Brain microvascular endothelial cell (primary cell): ENCODE data around the gene MARS1.
A peak's percentile ranks its signal among the peaks of the same experiment; 100 is the strongest.

Source experiments
- DNase-seq: peaks from one replicate; pipeline ENCODE4 v3.0.0-alpha.2; 2020
- H3K27ac ChIP-seq: fragments of 250-450 bp; sonication (Bioruptor Pico); 2 replicates; pipeline ENCODE4 v1.5.1; 2020; ENCODE audit warnings: mild to moderate bottlenecking, moderate library complexity
- H3K27me3 ChIP-seq: fragments of 250-450 bp; sonication (Bioruptor Pico); replicated peaks from 2 replicates; pipeline ENCODE4 v1.5.1; 2020; ENCODE audit warnings: mild to moderate bottlenecking
- H3K36me3 ChIP-seq: fragments of 250-450 bp; sonication (Bioruptor Pico); replicated peaks from 2 replicates; pipeline ENCODE4 v1.5.1; 2020; ENCODE audit warnings: mild to moderate bottlenecking
- H3K4me3 ChIP-seq: 2 replicates; pipeline ENCODE4 v1.5.1; 2011; ENCODE audit warnings: low read depth, mild to moderate bottlenecking, control low read depth, low read length, moderate library complexity
- in situ Hi-C: cut with HindIII; loops from 2 replicates; pipeline ENCODE4 v1.10.0; 2017; ENCODE audit warnings: low sequenced_read_pairs, low pct_ligation_motif_present
- TF ChIP-seq, protein P1 (sequence below): IDR thresholded peaks from 2 replicates; pipeline ENCODE4 v1.5.1; 2011; ENCODE audit warnings: low read depth, mild to moderate bottlenecking, moderate library complexity, low read length, control low read depth, inconsistent platforms; ENCODE audit errors: missing control alignments

MARS1 gene

DNA sequence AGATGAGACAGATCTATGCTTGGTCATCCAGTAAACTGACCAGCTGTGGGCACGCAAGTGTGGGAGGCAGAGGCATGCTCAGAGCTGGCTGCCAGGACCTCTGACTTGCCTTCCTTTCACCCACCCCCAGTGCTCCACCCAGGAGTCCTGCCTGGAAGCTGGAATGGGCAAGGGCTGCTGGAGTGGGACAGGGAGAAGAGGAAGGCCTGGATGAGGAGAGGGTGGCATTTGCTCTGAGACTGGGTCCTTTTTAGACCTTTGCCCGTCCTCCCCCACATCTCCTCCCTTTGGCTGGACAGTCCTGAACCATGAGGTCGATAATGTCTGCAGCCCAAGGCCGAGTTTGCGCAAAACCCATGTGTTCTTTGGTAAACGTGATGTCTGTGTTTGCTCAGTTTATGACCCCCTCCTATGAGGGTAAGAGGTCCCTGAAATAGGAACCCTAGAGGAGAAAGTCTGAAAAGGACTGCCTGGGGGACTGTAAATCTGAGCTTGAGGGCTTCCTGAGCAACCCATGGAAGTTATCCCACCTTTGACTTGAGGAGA is 36.6 kb upstream of the MARS1 start:
- H3K4me3 ChIP-seq = no peak overlapping the region
- no peaks in the 10 kb centered on the region for H3K27me3 ChIP-seq
- TF ChIP-seq, protein P1, sequence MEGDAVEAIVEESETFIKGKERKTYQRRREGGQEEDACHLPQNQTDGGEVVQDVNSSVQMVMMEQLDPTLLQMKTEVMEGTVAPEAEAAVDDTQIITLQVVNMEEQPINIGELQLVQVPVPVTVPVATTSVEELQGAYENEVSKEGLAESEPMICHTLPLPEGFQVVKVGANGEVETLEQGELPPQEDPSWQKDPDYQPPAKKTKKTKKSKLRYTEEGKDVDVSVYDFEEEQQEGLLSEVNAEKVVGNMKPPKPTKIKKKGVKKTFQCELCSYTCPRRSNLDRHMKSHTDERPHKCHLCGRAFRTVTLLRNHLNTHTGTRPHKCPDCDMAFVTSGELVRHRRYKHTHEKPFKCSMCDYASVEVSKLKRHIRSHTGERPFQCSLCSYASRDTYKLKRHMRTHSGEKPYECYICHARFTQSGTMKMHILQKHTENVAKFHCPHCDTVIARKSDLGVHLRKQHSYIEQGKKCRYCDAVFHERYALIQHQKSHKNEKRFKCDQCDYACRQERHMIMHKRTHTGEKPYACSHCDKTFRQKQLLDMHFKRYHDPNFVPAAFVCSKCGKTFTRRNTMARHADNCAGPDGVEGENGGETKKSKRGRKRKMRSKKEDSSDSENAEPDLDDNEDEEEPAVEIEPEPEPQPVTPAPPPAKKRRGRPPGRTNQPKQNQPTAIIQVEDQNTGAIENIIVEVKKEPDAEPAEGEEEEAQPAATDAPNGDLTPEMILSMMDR = no peak
- no peaks in the 10 kb centered on the region for H3K36me3 ChIP-seq
- DNase-seq = no peak
- in situ Hi-C loops = loop anchor here (5.0 kb wide), 1 partner anchor 139 kb away; no protein-coding TSS in a partner anchor
- H3K27ac ChIP-seq = no peak overlapping the region

DNA sequence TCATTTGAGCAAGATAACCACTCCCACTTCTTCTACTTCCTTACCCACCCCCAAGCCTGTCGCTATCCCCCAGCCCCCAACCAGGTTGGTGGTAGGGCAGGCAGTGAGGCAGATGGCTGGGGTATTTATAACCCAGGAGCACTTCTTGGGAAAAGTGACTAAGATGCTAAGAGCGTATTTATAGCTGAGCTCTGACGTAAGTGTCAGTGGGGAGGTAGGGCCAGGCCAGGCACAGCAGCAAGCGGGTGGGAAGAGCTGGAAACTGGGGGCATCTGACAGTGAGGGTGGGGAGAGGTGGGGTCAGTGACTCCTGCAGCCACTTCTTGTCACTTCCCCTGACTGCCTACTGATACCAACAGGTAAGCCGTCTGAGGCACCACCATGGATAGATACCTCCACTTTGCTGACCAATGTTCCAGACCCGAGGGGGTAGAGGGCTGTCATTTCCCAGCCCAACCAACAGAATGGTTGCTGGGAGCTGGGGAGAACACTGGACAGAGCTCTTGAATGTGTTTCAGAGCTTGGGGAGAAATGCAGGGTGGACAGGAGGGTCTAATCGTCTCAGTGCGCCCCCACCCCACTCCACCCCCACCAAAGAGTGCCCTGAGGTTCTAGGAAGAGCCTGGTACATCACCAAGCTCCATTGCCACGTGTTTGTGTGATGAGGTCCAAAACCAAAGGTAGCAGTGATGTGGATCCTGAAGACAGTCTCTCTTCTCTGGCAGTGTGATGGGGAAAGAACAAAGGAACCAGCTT is 35.5 kb upstream of the MARS1 start:
- TF ChIP-seq, protein P1 = no peak
- in situ Hi-C loops = loop anchor here (5.0 kb wide), 1 partner anchor 140 kb away; no protein-coding TSS in a partner anchor
- Histone ChIP-seq H3K36me3 (no peaks in the 10 kb centered on the region), H3K27me3 (no peaks in the 10 kb centered on the region), H3K4me3 (no peak overlapping the region), H3K27ac (peak overlapping the region; percentile 49)
- DNase-seq = peak; percentile 84

DNA sequence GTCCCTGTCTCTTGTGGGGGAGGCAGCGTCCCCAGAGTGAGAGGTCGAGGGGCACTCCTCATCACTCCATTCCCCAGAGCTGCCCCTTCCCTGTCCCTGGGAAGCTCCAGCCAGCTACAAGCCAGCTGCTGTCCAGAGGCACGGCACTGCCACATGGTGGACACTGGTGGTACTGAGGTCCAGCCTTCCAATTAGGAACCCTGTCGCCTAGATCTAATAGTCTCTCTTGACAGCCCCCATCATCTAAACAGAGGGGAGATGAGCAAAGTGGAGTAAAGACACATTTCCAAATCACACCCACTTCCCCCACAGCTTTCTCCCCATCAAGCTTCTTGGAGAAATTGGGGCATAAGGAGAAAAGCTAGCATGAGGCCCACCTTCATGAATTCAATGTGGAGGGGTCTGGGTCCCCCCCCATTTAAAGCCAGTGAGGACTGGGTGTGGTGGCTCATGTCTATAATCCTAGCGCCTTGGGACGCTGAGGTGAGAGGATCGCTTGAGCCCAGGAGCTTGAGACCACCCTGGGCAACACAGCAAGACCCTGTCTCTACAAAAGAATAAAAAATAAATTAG is 34.8 kb upstream of the MARS1 start:
- peak; percentile 81 for DNase-seq
- Histone ChIP-seq H3K4me3 (no peak overlapping the region), H3K36me3 (no peaks in the 10 kb centered on the region), H3K27me3 (no peaks in the 10 kb centered on the region), H3K27ac (peak overlapping the region; percentile 49)
- in situ Hi-C loops = loop anchor here (5.0 kb wide), 1 partner anchor 141 kb away; no protein-coding TSS in a partner anchor
- TF ChIP-seq, protein P1 = peak; percentile 98

DNA sequence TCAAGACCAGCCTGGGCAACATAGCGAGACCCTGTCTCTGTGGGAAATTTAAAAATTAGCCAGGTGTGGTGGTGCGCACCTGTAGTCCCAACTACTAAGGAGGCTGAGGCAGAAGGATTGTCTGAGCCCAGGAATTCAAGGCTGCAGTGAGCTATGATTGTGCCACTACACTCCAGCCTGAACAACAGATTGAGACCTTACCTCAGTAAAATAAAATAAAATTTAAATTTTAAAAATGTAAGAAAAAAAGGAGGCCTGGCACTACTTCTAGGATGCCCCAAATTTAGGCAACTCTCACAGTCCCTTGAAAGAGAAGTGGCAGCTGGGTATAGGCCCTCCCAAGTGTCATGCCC is 33.7 kb upstream of the MARS1 start:
- no peaks in the 10 kb centered on the region for H3K27me3 ChIP-seq
- TF ChIP-seq, protein P1 = no peak
- H3K36me3 ChIP-seq = no peaks in the 10 kb centered on the region
- DNase-seq = no peak
- no peak overlapping the region for H3K4me3 ChIP-seq
- H3K27ac ChIP-seq = no peak overlapping the region
- in situ Hi-C loops = loop anchor here (5.0 kb wide), 1 partner anchor 142 kb away; no protein-coding TSS in a partner anchor

DNA sequence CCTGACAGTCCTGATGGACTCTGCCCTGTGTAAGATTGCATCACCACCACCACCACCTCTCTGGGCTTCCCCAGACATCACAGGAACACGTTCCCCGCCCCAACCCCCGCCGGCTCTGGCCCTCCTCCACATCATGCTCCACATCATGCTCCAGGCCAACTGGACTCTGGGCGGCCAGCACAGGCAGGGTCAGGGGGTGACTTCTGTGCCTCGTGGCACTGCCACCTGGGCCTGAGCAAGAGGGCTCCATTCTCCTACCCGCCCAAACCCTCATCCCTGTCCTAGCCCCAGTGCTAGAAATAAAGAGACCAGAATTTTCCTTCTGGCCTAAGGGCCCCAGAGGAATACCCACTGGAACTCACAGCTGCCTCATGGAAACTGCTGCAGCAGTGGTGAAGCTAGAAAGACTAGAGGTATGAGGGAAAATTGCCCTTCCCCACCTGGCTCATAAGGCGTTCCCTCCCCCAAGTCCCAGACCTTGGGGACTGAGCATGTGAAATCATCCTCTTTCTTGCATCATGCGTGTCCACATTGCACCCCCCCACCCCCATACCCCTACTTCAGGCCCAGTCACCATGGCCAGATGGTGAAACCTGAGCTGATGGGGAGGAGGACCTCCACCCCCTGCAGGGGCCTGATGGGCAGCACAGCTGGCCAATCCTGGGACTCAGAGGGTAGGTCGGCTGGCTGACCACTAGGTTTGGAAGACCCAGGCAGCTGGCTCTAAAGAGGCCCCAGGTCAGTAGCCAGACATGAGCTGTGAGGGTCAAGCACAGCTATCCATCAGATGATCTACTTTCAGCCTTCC is 33.1 kb upstream of the MARS1 start, which contains the start of gene INHBE:
Gene INHBE (plus strand): TSS at position 742 of the 808 bp plus-strand sequence. CDS start 230 bp downstream, outside the sequence.
- in situ Hi-C loops = loop anchor here (5.0 kb wide), 1 partner anchor 142 kb away; no protein-coding TSS in a partner anchor

More for the DNA sequence above, 33.1 kb upstream of the MARS1 start, which contains the start of gene INHBE:
- no peaks in the 10 kb centered on the region for H3K36me3 ChIP-seq
- H3K4me3 ChIP-seq = no peak within 1 kb of the TSS
- TF ChIP-seq, protein P1 = no peak
- no peak within 1 kb of the TSS for H3K27ac ChIP-seq
- no peaks in the 10 kb centered on the region for H3K27me3 ChIP-seq
- DNase-seq = no peak
